A549 (cell line): ENCODE data around the gene SLC17A8. TPM values are rescaled to one million over a fixed set of nuclear protein-coding genes. Genes with fewer than 3 reads are reported as not detected.
A peak's percentile ranks its signal among the peaks of the same experiment; 100 is the strongest.
"Not testable (repeated sequence)": the region's sequence is repeated elsewhere in the genome, so short reads cannot be mapped to it uniquely, and the experiment has no call there.

Experiments
- ATAC-seq, 2 experiments: fragments of 200-7000 bp in 1 of 2; fragments of >200 bp in 1 of 2; cut with Nextera tagmentation in 1 of 2; cut with Tn5 transposase in 1 of 2; 3 replicates each; pipeline versions ENCODE4 v1.8.0 to v1.9.1; 2018 to 2020; ENCODE audit warnings: mild to moderate bottlenecking in 1 of 2, moderate library complexity in 1 of 2
- CTCF ChIA-PET: fragments of 300-600 bp; sonication (Branson Sonifier 250); formaldehyde crosslinking; extraction: SDS; loops from one replicate; lab custom pipeline; 2021; ENCODE audit warnings: antibody characterized with exemption, inconsistent platforms; lab: Yijun Ruan, JAX
- POLR2A ChIA-PET: fragments of 350-600 bp; formaldehyde crosslinking; extraction: SDS; loops from one replicate; lab custom pipeline; 2021; ENCODE audit warnings: antibody characterized with exemption, inconsistent platforms; lab: Yijun Ruan, JAX
- DNase-seq, 2 experiments: peaks; one replicate each; pipeline versions ENCODE4 v3.0.0 to v3.0.0-alpha.2; 2011 to 2016; ENCODE audit warnings: low read depth in 1 of 2, low spot score in 1 of 2
- FAIRE-seq: peaks from 2 replicates; lab custom pipeline; 2011; peaks lifted over from hg19 to GRCh38; lab: Jason Lieb, UNC
- H3K27ac ChIP-seq, 2 experiments: fragments of >200 bp; sonication (Bioruptor Twin); formaldehyde crosslinking; 3 replicates each; pipeline ENCODE4 v1.5.1; 2016 to 2017
- H3K4me1 ChIP-seq: fragments of >200 bp; sonication (Bioruptor Twin); formaldehyde crosslinking; 3 replicates; pipeline ENCODE4 v1.6.1; 2016
- H3K4me2 ChIP-seq: fragments of >200 bp; sonication (Bioruptor Twin); formaldehyde crosslinking; 3 replicates; pipeline ENCODE4 v1.6.1; 2016
- H3K4me3 ChIP-seq: fragments of >200 bp; sonication (Bioruptor Twin); formaldehyde crosslinking; 3 replicates; pipeline ENCODE4 v1.5.1; 2016
- H3K9me3 ChIP-seq: fragments of >200 bp; sonication (Bioruptor Twin); formaldehyde crosslinking; 3 replicates; pipeline ENCODE4 v1.6.1; 2016
- CBX8 ChIP-seq: fragments of 200-600 bp; sonication (generic); IDR thresholded peaks from 2 replicates; pipeline ENCODE4 v1.6.1; 2016
- CEBPB ChIP-seq, 2 experiments: fragments of >200 bp in 1 of 2; sonication (Bioruptor Twin) in 1 of 2; formaldehyde crosslinking in 1 of 2; IDR thresholded peaks; 2 replicates each; pipeline ENCODE4 v1.6.1; 2012 to 2016
- CHD2 ChIP-seq: fragments of 150-350 bp; IDR thresholded peaks from 2 replicates; pipeline ENCODE4 v1.6.1; 2014; ENCODE audit warnings: low read length; ENCODE audit not compliant: partially characterized antibody
- EHF ChIP-seq: fragments of 250-450 bp; sonication (Bioruptor Pico); IDR thresholded peaks from 2 replicates; pipeline ENCODE4 v1.5.0; 2020; ENCODE audit warnings: mild to moderate bottlenecking
- ELK1 ChIP-seq: fragments of 150-350 bp; IDR thresholded peaks from 2 replicates; pipeline ENCODE4 v1.6.1; 2014; ENCODE audit warnings: low read depth, mild to moderate bottlenecking, low read length
- EP300 ChIP-seq, 2 experiments: fragments of >200 bp; sonication (Bioruptor Twin); formaldehyde crosslinking; IDR thresholded peaks; 2 replicates in 1 of 2; 3 replicates in 1 of 2; pipeline ENCODE4 v1.6.1; 2016 to 2017
- FOSL2 ChIP-seq, 2 experiments: fragments of 450-650 bp in 1 of 2; fragments of >200 bp in 1 of 2; sonication (Bioruptor Twin) in 1 of 2; formaldehyde crosslinking; IDR thresholded peaks; 2 replicates each; pipeline versions ENCODE4 v1.5.0 to v1.6.1; 2016 to 2020; ENCODE audit warnings: mild to moderate bottlenecking in 1 of 2, moderate library complexity in 1 of 2
- FOXS1 ChIP-seq: fragments of 250-450 bp; sonication (Bioruptor Pico); IDR thresholded peaks from 2 replicates; pipeline ENCODE4 v1.5.0; 2020; ENCODE audit warnings: mild to moderate bottlenecking, moderate library complexity
- HDAC2 ChIP-seq: fragments of 200-600 bp; sonication (generic); IDR thresholded peaks from 2 replicates; pipeline ENCODE4 v1.6.1; 2016
- HEYL ChIP-seq: fragments of 250-450 bp; sonication (Bioruptor Pico); IDR thresholded peaks from 2 replicates; pipeline ENCODE4 v1.8.0; 2021; ENCODE audit warnings: mild to moderate bottlenecking, moderate library complexity
- HOXB13 ChIP-seq: fragments of 250-450 bp; sonication (Bioruptor Pico); IDR thresholded peaks from 2 replicates; pipeline ENCODE4 v1.5.0; 2020; ENCODE audit warnings: low read depth, mild to moderate bottlenecking, moderate library complexity
- KDM1A ChIP-seq: fragments of 200-600 bp; sonication (generic); IDR thresholded peaks from 2 replicates; pipeline ENCODE4 v1.6.1; 2016; ENCODE audit warnings: low read depth, mild to moderate bottlenecking
- MYC ChIP-seq: IDR thresholded peaks from 2 replicates; pipeline ENCODE4 v1.6.1; 2012; ENCODE audit warnings: mild to moderate bottlenecking, inconsistent platforms, low read length, improper control_type of control experiment, borderline replicate concordance
- NPAS2 ChIP-seq: fragments of 250-450 bp; sonication (Bioruptor Pico); IDR thresholded peaks from 2 replicates; pipeline ENCODE4 v1.8.0; 2022; ENCODE audit warnings: mild to moderate bottlenecking, moderate library complexity, borderline replicate concordance
- PHF8 ChIP-seq: fragments of 200-600 bp; sonication (generic); IDR thresholded peaks from 2 replicates; pipeline ENCODE4 v1.6.1; 2016; ENCODE audit warnings: low read depth, mild to moderate bottlenecking, antibody characterized with exemption, moderate library complexity, borderline replicate concordance
- POLR2A ChIP-seq: IDR thresholded peaks from 2 replicates; pipeline ENCODE4 v1.6.1; 2012; ENCODE audit warnings: mild to moderate bottlenecking, low read length
- RAD21 ChIP-seq, 2 experiments: fragments of >200 bp in 1 of 2; sonication (Bioruptor Twin) in 1 of 2; formaldehyde crosslinking in 1 of 2; IDR thresholded peaks in 1 of 2; conservative IDR thresholded peaks in 1 of 2; 2 replicates in 1 of 2; 3 replicates in 1 of 2; pipeline ENCODE4 v1.6.1; 2012 to 2018; ENCODE audit warnings: inconsistent platforms in 1 of 2
- RFX5 ChIP-seq: fragments of 450-650 bp; IDR thresholded peaks from 2 replicates; pipeline ENCODE4 v1.7.1; 2014; ENCODE audit warnings: antibody characterized with exemption, mild to moderate bottlenecking, moderate library complexity
- TP53 ChIP-seq: fragments of 250-450 bp; sonication (Bioruptor Pico); IDR thresholded peaks from 2 replicates; pipeline ENCODE4 v1.5.0; 2021; ENCODE audit warnings: mild to moderate bottlenecking, moderate library complexity
- ZC3H11A ChIP-seq: fragments of 450-650 bp; IDR thresholded peaks from 2 replicates; pipeline ENCODE4 v1.6.1; 2014; ENCODE audit warnings: antibody characterized with exemption, mild to moderate bottlenecking
- ZFP36 ChIP-seq: fragments of 450-650 bp; IDR thresholded peaks from 2 replicates; pipeline ENCODE4 v1.6.1; 2014; ENCODE audit warnings: borderline replicate concordance; ENCODE audit not compliant: partially characterized antibody
- ZNF302 ChIP-seq: fragments of 250-450 bp; sonication (Bioruptor Pico); IDR thresholded peaks from 2 replicates; pipeline ENCODE4 v1.9.0; 2021; ENCODE audit warnings: inconsistent platforms, mild to moderate bottlenecking, moderate library complexity
- ZSCAN20 ChIP-seq: fragments of 250-450 bp; sonication (Bioruptor Pico); IDR thresholded peaks from 2 replicates; pipeline ENCODE4 v1.8.0; 2022; ENCODE audit warnings: mild to moderate bottlenecking, moderate library complexity
- WGBS: methylation state at CpG from one replicate; pipeline ENCODE4 v1.1.6; 2017; ENCODE audit errors: missing lambda C conversion rate; 5-methylcytosine and 5-hydroxymethylcytosine counted together
- polyA plus RNA-seq, 4 experiments: library from polyadenylated mRNA; depleted of rRNA in 3 of 4; stranded (reverse); fragments of >200 nt; fragmentation: RNase III in 1 of 4; extraction: RNeasy Plus Mini Kit Qiagen cat#74134 plus additional on column Dnase treatment in 1 of 4; gene quantifications; 2 replicates in 3 of 4; 3 replicates in 1 of 4; pipeline ENCODE4 v1.2.3, GENCODE V29; 2011 to 2017
- TF ChIP-seq, protein P1 (sequence below): fragments of >200 bp; sonication (Bioruptor Twin); formaldehyde crosslinking; IDR thresholded peaks from 2 replicates; pipeline ENCODE4 v1.6.1; 2016
- TF ChIP-seq, protein P2 (sequence below): IDR thresholded peaks from 2 replicates; pipeline ENCODE4 v1.6.1; 2012
- TF ChIP-seq, protein P3 (sequence below): IDR thresholded peaks from 2 replicates; pipeline ENCODE4 v1.6.1; 2012

The SLC17A8 gene
- polyA plus RNA-seq, 2 of the 4 experiments (the other 2 are of a cell fraction): 0.03 to 0.04 TPM

DNA sequence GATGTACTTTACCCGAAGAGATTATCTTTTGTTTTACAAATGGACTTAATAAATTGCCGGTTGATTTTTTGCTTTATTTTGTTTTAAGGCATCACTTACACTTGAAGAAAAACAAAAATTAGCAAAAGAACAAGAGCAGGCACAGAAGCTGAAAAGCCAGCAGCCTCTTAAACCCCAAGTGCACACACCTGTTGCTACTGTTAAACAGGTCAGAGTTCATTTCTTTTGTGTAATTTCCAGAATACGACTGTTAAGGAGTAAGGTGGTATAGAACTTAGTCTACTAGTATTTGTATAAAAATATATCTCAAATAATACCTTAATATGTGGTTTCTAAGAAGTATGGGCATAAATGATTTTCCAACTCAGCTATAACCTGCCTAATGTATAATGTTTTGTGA lies 19.6 kb upstream of the SLC17A8 start:
- H3K4me3 ChIP-seq: no peak overlapping the region
- no peak overlapping the region for H3K27ac ChIP-seq
- no peak for TF ChIP-seq ZNF302 (CRISPR knock-in tag)
- no peak for TF ChIP-seq CBX8
- no peak for TF ChIP-seq ELK1
- no peak for TF ChIP-seq TP53 (CRISPR knock-in tag)
- no peak for TF ChIP-seq RFX5
- no peak for TF ChIP-seq FOXS1 (CRISPR knock-in tag)
- TF ChIP-seq HOXB13 (CRISPR knock-in tag): no peak
- TF ChIP-seq MYC: no peak
- TF ChIP-seq HEYL (CRISPR knock-in tag): no peak
- no peak for TF ChIP-seq KDM1A
- no peak for TF ChIP-seq EP300 (IDR thresholded peaks at IDR 0.05)
- TF ChIP-seq ZC3H11A: no peak
- no peak for TF ChIP-seq HDAC2
- H3K4me1 ChIP-seq: no peaks in the 10 kb centered on the region
- no peak for FAIRE-seq
- no peak for DNase-seq
- POLR2A ChIA-PET: no interaction called here
- no peaks in the 10 kb centered on the region for H3K9me3 ChIP-seq
- 88% methylated on average over 3 of the region's 3 CpGs for WGBS
- CTCF ChIA-PET: no interaction called here
- no peak for ATAC-seq
- no peak overlapping the region for H3K4me2 ChIP-seq

DNA sequence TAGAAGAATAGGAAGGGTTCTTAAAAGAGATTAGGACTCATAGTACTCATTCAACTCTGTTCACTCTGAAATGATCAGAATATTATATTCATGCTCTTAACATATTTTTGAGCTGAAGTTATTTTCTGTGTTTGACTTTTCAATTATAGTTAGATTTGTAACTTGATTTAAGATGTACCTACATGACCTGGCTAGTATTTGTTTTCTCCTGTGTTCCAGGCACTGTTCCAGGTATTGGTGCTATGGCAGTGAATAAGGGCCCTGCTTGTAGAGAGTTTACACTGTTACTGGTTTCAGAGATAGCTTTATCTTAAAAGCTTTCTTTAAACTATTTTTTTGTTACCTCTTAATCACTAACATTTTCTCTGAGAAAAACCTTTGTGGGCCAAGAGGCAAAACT lies 19.1 kb upstream of the SLC17A8 start:
- no peak for ATAC-seq
- ChIA-PET POLR2A (no interaction called here), CTCF (no interaction called here)
- TF ChIP-seq CEBPB (IDR thresholded peaks at IDR 0.05): no peak
- TF ChIP-seq PHF8: no peak
- no peak for TF ChIP-seq HEYL (CRISPR knock-in tag)
- no peak for TF ChIP-seq EHF (CRISPR knock-in tag)
- TF ChIP-seq CHD2: no peak
- TF ChIP-seq, protein P1, sequence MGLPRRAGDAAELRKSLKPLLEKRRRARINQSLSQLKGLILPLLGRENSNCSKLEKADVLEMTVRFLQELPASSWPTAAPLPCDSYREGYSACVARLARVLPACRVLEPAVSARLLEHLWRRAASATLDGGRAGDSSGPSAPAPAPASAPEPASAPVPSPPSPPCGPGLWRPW: no peak
- no peak for TF ChIP-seq ZSCAN20 (CRISPR knock-in tag)
- no peak for TF ChIP-seq NPAS2 (CRISPR knock-in tag)
- FAIRE-seq: no peak
- Histone ChIP-seq H3K27ac (no peak overlapping the region), H3K4me3 (no peak overlapping the region), H3K9me3 (no peaks in the 10 kb centered on the region), H3K4me2 (no peak overlapping the region), H3K4me1 (no peaks in the 10 kb centered on the region)
- no peak for DNase-seq

- FAIRE-seq (peak; percentile 7), ATAC-seq (no peak), DNase-seq (no peak)
- Histone ChIP-seq H3K4me1 (no peaks in the 10 kb centered on the region), H3K27ac (no peak overlapping the region), H3K4me2 (no peak overlapping the region), H3K4me3 (no peak overlapping the region), H3K9me3 (no peaks in the 10 kb centered on the region)
- ChIA-PET CTCF (no interaction called here), POLR2A (no interaction called here)
- TF ChIP-seq KDM1A (no peak), ZFP36 (no peak), TP53 (CRISPR knock-in tag) (no peak), FOSL2 (IDR thresholded peaks at IDR 0.05) (no peak), FOSL2 (CRISPR knock-in tag; IDR thresholded peaks at IDR 0.05) (no peak), RAD21 (conservative IDR thresholded peaks at IDR 0.05 in 1 of 2, IDR thresholded peaks at IDR 0.05 in 1 of 2) (no peak), EHF (CRISPR knock-in tag) (no peak), POLR2A (no peak), CBX8 (no peak)
- TF ChIP-seq, protein P2, sequence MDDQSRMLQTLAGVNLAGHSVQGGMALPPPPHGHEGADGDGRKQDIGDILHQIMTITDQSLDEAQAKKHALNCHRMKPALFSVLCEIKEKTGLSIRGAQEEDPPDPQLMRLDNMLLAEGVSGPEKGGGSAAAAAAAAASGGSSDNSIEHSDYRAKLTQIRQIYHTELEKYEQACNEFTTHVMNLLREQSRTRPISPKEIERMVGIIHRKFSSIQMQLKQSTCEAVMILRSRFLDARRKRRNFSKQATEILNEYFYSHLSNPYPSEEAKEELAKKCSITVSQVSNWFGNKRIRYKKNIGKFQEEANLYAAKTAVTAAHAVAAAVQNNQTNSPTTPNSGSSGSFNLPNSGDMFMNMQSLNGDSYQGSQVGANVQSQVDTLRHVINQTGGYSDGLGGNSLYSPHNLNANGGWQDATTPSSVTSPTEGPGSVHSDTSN: no peak
- TF ChIP-seq, protein P3, sequence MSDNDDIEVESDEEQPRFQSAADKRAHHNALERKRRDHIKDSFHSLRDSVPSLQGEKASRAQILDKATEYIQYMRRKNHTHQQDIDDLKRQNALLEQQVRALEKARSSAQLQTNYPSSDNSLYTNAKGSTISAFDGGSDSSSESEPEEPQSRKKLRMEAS: no peak
Measured at GRCh38 chr12:100339071-100339470, 17.8 kb upstream of the SLC17A8 start.

DNA sequence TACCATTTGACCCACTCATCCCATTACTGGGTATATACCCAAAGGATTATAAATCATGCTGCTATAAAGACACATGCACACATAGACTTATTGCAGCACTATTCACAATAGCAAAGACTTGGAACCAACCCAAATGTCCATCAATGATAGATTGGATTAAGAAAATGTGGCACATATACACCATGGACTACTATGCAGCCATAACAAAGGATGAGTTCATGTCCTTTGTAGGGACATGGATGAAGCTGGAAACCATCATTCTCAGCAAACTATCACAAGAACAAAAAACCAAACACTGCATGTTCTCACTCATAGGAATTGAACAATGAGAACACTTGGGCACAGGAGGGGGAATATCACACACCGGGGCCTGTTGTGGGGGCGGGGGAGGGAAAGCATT lies 14.0 kb upstream of the SLC17A8 start:
- ATAC-seq, H3K4me1 ChIP-seq, H3K27ac ChIP-seq, DNase-seq, FAIRE-seq, H3K4me3 ChIP-seq, H3K9me3 ChIP-seq, POLR2A ChIA-PET, H3K4me2 ChIP-seq: not testable (repeated sequence)
- CTCF ChIA-PET: interaction anchor here (6.7 kb wide), 1 partner anchor 213 kb away, joined by 96 read pairs; no protein-coding TSS in a partner anchor
- no CpG with 5 or more reads among the region's 2 CpGs for WGBS

DNA sequence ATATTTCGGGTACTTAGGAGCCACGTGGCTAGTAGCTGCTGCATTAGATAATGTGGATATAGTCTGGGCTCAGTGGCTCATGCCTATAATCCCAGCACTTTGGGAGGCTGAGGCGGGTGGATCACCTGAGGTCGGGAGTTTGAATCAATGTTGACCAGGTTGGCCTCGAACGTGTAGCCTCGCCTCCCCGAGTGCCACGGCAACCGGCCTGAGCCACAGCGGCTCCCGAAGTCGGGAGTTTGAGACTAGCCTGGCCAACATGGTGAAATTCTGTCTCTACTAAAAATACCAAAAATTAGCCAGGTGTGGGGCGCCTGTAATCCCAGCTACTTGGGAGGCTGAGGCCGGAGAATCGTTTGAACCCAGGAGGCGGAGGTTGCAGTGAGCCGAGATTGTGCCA lies 12.5 kb upstream of the SLC17A8 start:
- not testable (repeated sequence) for DNase-seq
- CTCF ChIA-PET: interaction anchor here (0.6 to 6.7 kb wide), 3 partner anchors 212 to 398 kb away, joined by 3 to 96 read pairs (median 4); no protein-coding TSS in a partner anchor

More for the DNA sequence above, 12.5 kb upstream of the SLC17A8 start:
- H3K4me3 ChIP-seq, FAIRE-seq, H3K27ac ChIP-seq, H3K9me3 ChIP-seq, H3K4me1 ChIP-seq, ATAC-seq, POLR2A ChIA-PET, H3K4me2 ChIP-seq: not testable (repeated sequence)
- WGBS: 89% methylated on average over 18 of the region's 18 CpGs
